SK-N-MC (cell line): Measurements from ENCODE around the gene HOXC11.

Experiments
- EZH2 ChIP-seq: fragments of 200-600 bp; sonication (generic); IDR thresholded peaks from one replicate; pipeline ENCODE4 v1.6.1; 2017; ENCODE audit warnings: antibody characterized with exemption
- FOXP2 ChIP-seq: optimal IDR thresholded peaks from 2 replicates; pipeline ENCODE3; 2011; ENCODE audit warnings: mild to moderate bottlenecking, moderate library complexity; ENCODE audit not compliant: insufficient read depth; ENCODE audit errors: extremely low read length, control extremely low read depth
- POLR2AphosphoS5 ChIP-seq: IDR thresholded peaks from 2 replicates; pipeline ENCODE4 v1.6.1; 2012; ENCODE audit warnings: mild to moderate bottlenecking, low read depth, low read length, borderline replicate concordance

- no peak for TF ChIP-seq EZH2
- no peak for TF ChIP-seq POLR2AphosphoS5
- TF ChIP-seq FOXP2 = no peak
Measured at GRCh38 chr12:53951577-53952334, 21.2 kb upstream of the HOXC11 start.
